Neural cell (in vitro differentiated cells): ENCODE measurements around the gene RDM1. TPM values are rescaled to one million over a fixed set of nuclear protein-coding genes. Genes with fewer than 3 reads are reported as not detected.

Experiments
- H2AFZ ChIP-seq: fragments of 200-600, 300-800 bp; sonication (generic), shearing (Covaris generic); 2 replicates; pipeline ENCODE4 v1.6.0; 2014; ENCODE audit warnings: low read depth, mild to moderate bottlenecking, antibody characterized with exemption, low read length, moderate library complexity
- H3F3A ChIP-seq: fragments of 200-600 bp; shearing (Covaris generic); 2 replicates; pipeline ENCODE4 v1.6.1; 2016; ENCODE audit warnings: mild to moderate bottlenecking, moderate library complexity, mixed read lengths, antibody characterized with exemption, low read length; ENCODE audit not compliant: insufficient read depth, poor library complexity, severe bottlenecking
- H3K27ac ChIP-seq: fragments of 200-600, 300-800 bp; sonication (generic), shearing (Covaris generic); 2 replicates; pipeline ENCODE4 v1.5.1; 2014; ENCODE audit warnings: mild to moderate bottlenecking, low read length, moderate library complexity
- H3K27me3 ChIP-seq: fragments of 300-800, 200-600 bp; sonication (generic), shearing (Covaris generic); 2 replicates; pipeline ENCODE4 v1.6.0; 2014; ENCODE audit warnings: mild to moderate bottlenecking, low read depth, low read length, moderate library complexity; ENCODE audit not compliant: insufficient read depth
- H3K36me3 ChIP-seq: fragments of 300-800, 200-600 bp; sonication (generic), shearing (Covaris generic); 2 replicates; pipeline ENCODE4 v1.5.1; 2014; ENCODE audit warnings: mild to moderate bottlenecking, antibody characterized with exemption, low read length, moderate library complexity; ENCODE audit not compliant: insufficient read depth
- H3K4me2 ChIP-seq: fragments of 300-800, 200-600 bp; sonication (generic), shearing (Covaris generic); 2 replicates; pipeline ENCODE4 v1.6.0; 2014; ENCODE audit warnings: mild to moderate bottlenecking, low read length
- H3K4me3 ChIP-seq: fragments of 300-800, 200-600 bp; sonication (generic), shearing (Covaris generic); 2 replicates; pipeline ENCODE4 v1.5.1; 2014; ENCODE audit warnings: mild to moderate bottlenecking, low read length, moderate library complexity
- H3K79me2 ChIP-seq: fragments of 200-600 bp; shearing (Covaris generic); replicated peaks from 2 replicates; pipeline ENCODE4 v1.6.0; 2014; ENCODE audit warnings: mild to moderate bottlenecking, low read length, moderate library complexity; ENCODE audit not compliant: insufficient read depth
- H3K9ac ChIP-seq: fragments of 300-800, 200-600 bp; sonication (generic), shearing (Covaris generic); 2 replicates; pipeline ENCODE4 v1.6.1; 2016; ENCODE audit warnings: mild to moderate bottlenecking, low read length, mixed read lengths
- H3K9me2 ChIP-seq: fragments of 200-600 bp; shearing (Covaris generic); 2 replicates; pipeline ENCODE4 v1.6.1; 2016; ENCODE audit warnings: mild to moderate bottlenecking, low read length, mixed read lengths; ENCODE audit not compliant: insufficient read depth
- H3K9me3 ChIP-seq: fragments of 200-600, 300-800 bp; sonication (generic), shearing (Covaris generic); 2 replicates; pipeline ENCODE4 v1.6.1; 2016; ENCODE audit warnings: mild to moderate bottlenecking, mixed run types, low read length, moderate library complexity, mixed read lengths
- H4K20me1 ChIP-seq: fragments of 200-600 bp; shearing (Covaris generic); 2 replicates; pipeline ENCODE4 v1.6.1; 2016; ENCODE audit warnings: mild to moderate bottlenecking, mixed run types; ENCODE audit not compliant: insufficient read depth
- EP300 ChIP-seq: fragments of 450-650 bp; conservative IDR thresholded peaks from 2 replicates; pipeline ENCODE4 v1.6.1; 2014; ENCODE audit warnings: antibody characterized with exemption, mild to moderate bottlenecking, moderate library complexity; ENCODE audit not compliant: poor library complexity, severe bottlenecking
- EZH2 ChIP-seq: fragments of 200-600, 300-800 bp; shearing (Covaris generic), sonication (generic); IDR thresholded peaks from 2 replicates; pipeline ENCODE4 v1.6.1; 2014; ENCODE audit warnings: antibody characterized with exemption, low read length, borderline replicate concordance, mild to moderate bottlenecking; ENCODE audit not compliant: insufficient read depth, poor library complexity, severe bottlenecking
- MXI1 ChIP-seq: fragments of 450-650 bp; conservative IDR thresholded peaks from 2 replicates; pipeline ENCODE4 v1.6.1; 2014; ENCODE audit warnings: antibody characterized with exemption, mild to moderate bottlenecking; ENCODE audit not compliant: poor library complexity, severe bottlenecking
- POLR2AphosphoS5 ChIP-seq: IDR thresholded peaks from 2 replicates; pipeline ENCODE4 v1.6.1; 2012
- RAD21 ChIP-seq: fragments of 450-650 bp; conservative IDR thresholded peaks from 2 replicates; pipeline ENCODE4 v1.6.1; 2014; ENCODE audit warnings: antibody characterized with exemption, mild to moderate bottlenecking, moderate library complexity
- SMC3 ChIP-seq: fragments of 450-650 bp; conservative IDR thresholded peaks from 2 replicates; pipeline ENCODE4 v1.6.1; 2014; ENCODE audit warnings: antibody characterized with exemption, mild to moderate bottlenecking, moderate library complexity; ENCODE audit not compliant: poor library complexity
- TAF1 ChIP-seq: IDR thresholded peaks from 2 replicates; pipeline ENCODE4 v1.6.1; 2012; ENCODE audit warnings: low read depth
- polyA plus RNA-seq: library from polyadenylated mRNA; depleted of rRNA; stranded (reverse); fragments of >200 nt; gene quantifications from 2 replicates; pipeline ENCODE4 v1.2.3, GENCODE V29; 2014
- TF ChIP-seq, protein P1 (sequence below): fragments of 450-650 bp; IDR thresholded peaks from 2 replicates; pipeline ENCODE4 v1.5.1; 2014; ENCODE audit warnings: antibody characterized with exemption, mild to moderate bottlenecking, moderate library complexity; ENCODE audit not compliant: poor library complexity, severe bottlenecking
- TF ChIP-seq, protein P2 (sequence below): IDR thresholded peaks from 2 replicates; pipeline ENCODE4 v1.6.1; 2012; ENCODE audit warnings: borderline replicate concordance

The RDM1 gene
- polyA plus RNA-seq, 1 donor from 2014 or later: not detected

DNA sequence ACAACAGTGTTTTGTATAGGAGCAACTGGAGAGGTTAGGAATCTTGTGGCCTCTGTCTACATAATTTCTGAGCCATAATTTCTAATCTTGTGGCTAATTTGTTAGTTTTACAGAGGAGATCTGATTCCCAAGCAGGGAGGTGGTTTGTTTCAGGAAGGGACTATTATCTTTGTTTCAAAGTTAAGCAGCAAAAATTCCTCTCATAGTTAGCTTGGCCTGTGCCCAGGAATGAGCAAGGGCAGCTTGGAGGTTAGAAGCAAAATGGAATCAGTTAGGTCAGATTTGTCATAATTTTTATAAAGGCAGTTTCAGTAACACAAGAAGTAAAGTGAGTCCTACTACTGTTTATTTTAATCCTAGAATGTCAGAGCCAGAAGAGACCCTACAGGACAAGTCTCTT is 2.0 kb upstream of the RDM1 start:
- Histone ChIP-seq H4K20me1 (no peaks in the 10 kb centered on the region), H3F3A (no peaks in the 10 kb centered on the region), H3K9me2 (no peaks in the 10 kb centered on the region), H3K27ac (no peak overlapping the region), H3K4me2 (no peak overlapping the region), H3K79me2 (no peaks in the 10 kb centered on the region), H3K9me3 (no peaks in the 10 kb centered on the region), H3K36me3 (no peaks in the 10 kb centered on the region), H3K27me3 (no peaks in the 10 kb centered on the region), H3K9ac (no peak overlapping the region), H3K4me3 (no peak overlapping the region), H2AFZ (no peak overlapping the region)
- TF ChIP-seq SMC3 (no peak), TAF1 (no peak), EP300 (no peak), EZH2 (no peak), MXI1 (no peak), RAD21 (no peak), POLR2AphosphoS5 (no peak)
- TF ChIP-seq, protein P1, sequence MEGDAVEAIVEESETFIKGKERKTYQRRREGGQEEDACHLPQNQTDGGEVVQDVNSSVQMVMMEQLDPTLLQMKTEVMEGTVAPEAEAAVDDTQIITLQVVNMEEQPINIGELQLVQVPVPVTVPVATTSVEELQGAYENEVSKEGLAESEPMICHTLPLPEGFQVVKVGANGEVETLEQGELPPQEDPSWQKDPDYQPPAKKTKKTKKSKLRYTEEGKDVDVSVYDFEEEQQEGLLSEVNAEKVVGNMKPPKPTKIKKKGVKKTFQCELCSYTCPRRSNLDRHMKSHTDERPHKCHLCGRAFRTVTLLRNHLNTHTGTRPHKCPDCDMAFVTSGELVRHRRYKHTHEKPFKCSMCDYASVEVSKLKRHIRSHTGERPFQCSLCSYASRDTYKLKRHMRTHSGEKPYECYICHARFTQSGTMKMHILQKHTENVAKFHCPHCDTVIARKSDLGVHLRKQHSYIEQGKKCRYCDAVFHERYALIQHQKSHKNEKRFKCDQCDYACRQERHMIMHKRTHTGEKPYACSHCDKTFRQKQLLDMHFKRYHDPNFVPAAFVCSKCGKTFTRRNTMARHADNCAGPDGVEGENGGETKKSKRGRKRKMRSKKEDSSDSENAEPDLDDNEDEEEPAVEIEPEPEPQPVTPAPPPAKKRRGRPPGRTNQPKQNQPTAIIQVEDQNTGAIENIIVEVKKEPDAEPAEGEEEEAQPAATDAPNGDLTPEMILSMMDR: no peak
- TF ChIP-seq, protein P2, sequence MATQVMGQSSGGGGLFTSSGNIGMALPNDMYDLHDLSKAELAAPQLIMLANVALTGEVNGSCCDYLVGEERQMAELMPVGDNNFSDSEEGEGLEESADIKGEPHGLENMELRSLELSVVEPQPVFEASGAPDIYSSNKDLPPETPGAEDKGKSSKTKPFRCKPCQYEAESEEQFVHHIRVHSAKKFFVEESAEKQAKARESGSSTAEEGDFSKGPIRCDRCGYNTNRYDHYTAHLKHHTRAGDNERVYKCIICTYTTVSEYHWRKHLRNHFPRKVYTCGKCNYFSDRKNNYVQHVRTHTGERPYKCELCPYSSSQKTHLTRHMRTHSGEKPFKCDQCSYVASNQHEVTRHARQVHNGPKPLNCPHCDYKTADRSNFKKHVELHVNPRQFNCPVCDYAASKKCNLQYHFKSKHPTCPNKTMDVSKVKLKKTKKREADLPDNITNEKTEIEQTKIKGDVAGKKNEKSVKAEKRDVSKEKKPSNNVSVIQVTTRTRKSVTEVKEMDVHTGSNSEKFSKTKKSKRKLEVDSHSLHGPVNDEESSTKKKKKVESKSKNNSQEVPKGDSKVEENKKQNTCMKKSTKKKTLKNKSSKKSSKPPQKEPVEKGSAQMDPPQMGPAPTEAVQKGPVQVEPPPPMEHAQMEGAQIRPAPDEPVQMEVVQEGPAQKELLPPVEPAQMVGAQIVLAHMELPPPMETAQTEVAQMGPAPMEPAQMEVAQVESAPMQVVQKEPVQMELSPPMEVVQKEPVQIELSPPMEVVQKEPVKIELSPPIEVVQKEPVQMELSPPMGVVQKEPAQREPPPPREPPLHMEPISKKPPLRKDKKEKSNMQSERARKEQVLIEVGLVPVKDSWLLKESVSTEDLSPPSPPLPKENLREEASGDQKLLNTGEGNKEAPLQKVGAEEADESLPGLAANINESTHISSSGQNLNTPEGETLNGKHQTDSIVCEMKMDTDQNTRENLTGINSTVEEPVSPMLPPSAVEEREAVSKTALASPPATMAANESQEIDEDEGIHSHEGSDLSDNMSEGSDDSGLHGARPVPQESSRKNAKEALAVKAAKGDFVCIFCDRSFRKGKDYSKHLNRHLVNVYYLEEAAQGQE: no peak

DNA sequence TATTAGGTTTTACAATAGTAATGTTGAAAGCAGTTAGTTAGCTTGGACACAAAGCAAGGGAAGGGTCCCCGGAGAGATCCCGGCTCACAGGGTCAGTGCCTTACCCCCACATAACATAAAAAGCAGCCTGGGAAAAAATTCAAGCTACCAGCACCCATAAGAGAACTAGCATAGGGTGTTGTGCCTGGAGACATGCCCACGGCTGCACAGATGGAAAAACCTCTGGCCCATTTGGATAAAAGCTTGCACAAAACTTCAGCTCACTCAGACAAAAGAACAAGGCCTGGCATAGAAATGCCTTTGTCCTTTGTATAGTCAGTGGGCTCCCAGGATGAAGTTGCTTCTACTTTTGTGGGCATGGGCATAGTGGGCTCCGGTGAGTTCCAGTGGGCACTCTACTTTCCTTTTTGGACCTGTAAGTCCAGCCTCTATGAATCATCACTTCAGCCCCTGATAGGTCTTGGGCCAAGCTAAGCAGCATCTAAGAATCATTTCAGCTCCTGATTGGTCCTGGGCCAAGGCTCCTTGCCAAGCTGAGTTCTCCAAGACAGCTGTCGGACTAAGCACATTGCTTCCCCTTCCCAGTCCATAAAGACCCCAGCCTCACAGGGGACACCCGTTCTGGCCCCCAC is 1.3 kb upstream of the RDM1 start:
- H3K9ac ChIP-seq: no peak overlapping the region
- no peaks in the 10 kb centered on the region for H3K36me3 ChIP-seq
- TF ChIP-seq, protein P2: no peak
- TF ChIP-seq MXI1 (no peak), POLR2AphosphoS5 (no peak), TAF1 (no peak), EP300 (no peak), RAD21 (no peak), EZH2 (no peak), SMC3 (no peak)
- TF ChIP-seq, protein P1: no peak
- no peaks in the 10 kb centered on the region for H3K27me3 ChIP-seq
- no peaks in the 10 kb centered on the region for H3K79me2 ChIP-seq
- no peaks in the 10 kb centered on the region for H3F3A ChIP-seq
- no peak overlapping the region for H3K4me2 ChIP-seq
- no peaks in the 10 kb centered on the region for H4K20me1 ChIP-seq
- no peaks in the 10 kb centered on the region for H3K9me2 ChIP-seq
- H3K27ac ChIP-seq: no peak overlapping the region
- H3K9me3 ChIP-seq: no peaks in the 10 kb centered on the region
- H3K4me3 ChIP-seq: no peak overlapping the region
- H2AFZ ChIP-seq: no peak overlapping the region
